Hepatocyte (in vitro differentiated cells): ENCODE measurements around the gene CCDC12.

Experiments used
- EZH2 ChIP-seq: fragments of 200-600 bp; sonication (generic); IDR thresholded peaks from 2 replicates; pipeline ENCODE4 v1.6.1; 2016; ENCODE audit warnings: antibody characterized with exemption, mild to moderate bottlenecking, borderline replicate concordance
- TF ChIP-seq, protein P1 (sequence below): fragments of 200-600 bp; sonication (generic); IDR thresholded peaks from 2 replicates; pipeline ENCODE4 v1.5.1; 2016; ENCODE audit warnings: antibody characterized with exemption, mild to moderate bottlenecking; ENCODE audit not compliant: poor library complexity

DNA sequence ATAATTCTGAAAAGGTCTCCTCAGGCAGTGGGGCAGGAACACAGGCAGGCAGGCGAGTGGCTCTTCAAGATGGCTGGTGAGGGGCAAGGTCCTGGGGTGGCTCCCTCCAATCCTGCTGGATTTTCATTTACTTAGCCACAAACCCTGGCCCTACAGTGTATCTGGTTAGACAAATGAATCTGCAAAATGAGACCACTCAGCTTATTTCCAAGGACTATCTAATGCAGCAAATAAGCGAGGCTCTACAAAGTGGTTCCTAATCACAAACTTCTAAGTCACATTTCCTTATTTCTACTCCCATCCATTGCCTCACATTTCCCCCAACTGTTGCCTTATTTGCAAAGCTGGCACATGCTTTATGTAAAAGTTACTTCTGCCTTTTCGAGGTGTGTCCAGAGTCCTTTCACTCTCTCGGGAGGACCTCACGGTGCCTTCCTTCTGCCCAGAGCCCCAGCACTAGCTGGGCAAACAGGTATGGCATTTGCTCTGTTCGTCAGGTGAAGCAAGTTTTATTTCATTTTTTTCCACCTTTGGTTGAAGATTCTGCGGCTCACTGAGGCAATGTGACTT, 40.5 kb downstream of the CCDC12 start:
- TF ChIP-seq, protein P1, sequence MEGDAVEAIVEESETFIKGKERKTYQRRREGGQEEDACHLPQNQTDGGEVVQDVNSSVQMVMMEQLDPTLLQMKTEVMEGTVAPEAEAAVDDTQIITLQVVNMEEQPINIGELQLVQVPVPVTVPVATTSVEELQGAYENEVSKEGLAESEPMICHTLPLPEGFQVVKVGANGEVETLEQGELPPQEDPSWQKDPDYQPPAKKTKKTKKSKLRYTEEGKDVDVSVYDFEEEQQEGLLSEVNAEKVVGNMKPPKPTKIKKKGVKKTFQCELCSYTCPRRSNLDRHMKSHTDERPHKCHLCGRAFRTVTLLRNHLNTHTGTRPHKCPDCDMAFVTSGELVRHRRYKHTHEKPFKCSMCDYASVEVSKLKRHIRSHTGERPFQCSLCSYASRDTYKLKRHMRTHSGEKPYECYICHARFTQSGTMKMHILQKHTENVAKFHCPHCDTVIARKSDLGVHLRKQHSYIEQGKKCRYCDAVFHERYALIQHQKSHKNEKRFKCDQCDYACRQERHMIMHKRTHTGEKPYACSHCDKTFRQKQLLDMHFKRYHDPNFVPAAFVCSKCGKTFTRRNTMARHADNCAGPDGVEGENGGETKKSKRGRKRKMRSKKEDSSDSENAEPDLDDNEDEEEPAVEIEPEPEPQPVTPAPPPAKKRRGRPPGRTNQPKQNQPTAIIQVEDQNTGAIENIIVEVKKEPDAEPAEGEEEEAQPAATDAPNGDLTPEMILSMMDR, result no peak
- TF ChIP-seq EZH2, result no peak
